CD4-positive, alpha-beta T cell treated with Interleukin-15 for 1 hour (primary cell): ENCODE measurements around the gene C11orf42.
"Not testable (repeated sequence)": the region's sequence is repeated elsewhere in the genome, so short reads cannot be mapped to it uniquely, and the experiment has no call there.

Experiments used
- DNase-seq: peaks from one replicate; pipeline ENCODE4 v3.0.0-alpha.2; 2020

The C11orf42 gene

DNA sequence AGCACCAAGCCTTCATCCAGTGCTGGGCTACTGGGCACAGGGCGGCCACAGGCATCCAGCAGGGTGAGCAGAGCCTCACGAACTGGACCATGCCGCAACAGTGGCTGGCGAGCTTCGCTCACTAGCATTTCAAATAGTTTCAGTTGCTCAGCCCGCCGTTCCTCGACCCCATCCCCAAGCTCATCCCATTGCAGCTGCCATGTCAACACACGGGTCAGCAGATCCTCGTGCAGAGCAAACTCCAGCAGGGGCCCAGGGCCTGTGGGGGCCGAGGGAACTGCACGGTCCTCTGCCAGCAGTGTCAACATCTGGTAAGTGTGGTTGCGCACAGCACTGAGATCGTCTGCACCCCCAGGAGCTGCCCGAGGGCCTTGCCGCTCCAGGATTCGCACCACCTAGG is 18.5 kb downstream of the C11orf42 start:
- DNase-seq: no peak

DNA sequence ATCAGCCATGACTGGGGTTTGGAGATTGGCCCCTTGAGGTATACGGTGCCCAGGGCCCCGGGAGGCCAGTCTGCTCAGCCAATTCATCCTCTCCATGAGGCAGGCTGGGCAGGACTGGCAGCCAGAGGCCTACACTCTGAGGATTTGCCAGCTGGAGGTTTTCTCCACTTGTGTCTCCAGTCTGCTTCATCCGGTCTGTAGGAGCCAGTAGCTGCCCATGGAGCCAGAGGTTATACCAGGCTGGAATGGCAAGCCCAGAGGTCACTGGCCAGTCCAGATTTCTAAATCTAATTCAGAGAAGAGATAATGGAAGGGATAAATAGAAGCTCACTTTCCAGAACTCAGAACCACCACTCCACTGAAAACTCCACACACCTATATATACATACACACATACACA is 19.1 kb downstream of the C11orf42 start:
- no peak for DNase-seq

DNA sequence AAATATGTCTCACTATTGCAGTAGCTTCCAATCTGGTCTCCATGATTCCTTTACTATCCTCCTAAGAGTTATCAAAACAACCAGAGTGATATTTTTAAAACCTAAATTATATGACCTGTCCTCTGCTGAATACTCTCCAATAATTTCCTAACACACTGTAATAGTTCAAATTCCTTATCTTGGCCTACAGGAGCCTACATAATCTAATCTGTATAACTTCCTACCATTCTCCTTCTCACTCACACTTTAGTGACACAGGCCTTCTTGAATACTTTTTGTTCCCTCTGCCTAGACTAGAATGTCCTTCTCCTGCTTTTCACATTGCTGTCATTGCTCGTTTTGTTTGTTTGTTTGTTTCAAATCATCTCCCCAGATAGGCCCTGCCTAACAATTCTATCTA is 19.7 kb downstream of the C11orf42 start:
- no peak for DNase-seq

DNA sequence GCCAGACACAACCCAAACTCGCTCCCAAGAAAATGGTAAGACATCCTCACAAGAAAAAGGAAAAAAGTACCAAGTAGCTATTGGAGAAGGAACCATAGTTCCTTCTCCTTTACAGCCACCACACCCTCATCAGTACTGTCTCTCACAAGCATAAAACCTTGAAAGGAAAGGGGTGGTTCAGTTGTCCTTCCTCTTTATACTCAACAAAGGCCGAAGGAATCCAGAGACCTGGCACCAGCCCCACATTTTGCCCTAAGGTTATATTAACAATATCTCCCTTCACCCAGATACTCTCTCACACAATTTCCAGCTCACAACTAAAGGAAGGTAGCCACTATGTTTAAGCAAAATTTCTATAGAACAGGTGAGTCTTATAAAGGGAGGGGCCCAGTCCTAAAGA is 20.5 kb downstream of the C11orf42 start:
- DNase-seq: no peak

DNA sequence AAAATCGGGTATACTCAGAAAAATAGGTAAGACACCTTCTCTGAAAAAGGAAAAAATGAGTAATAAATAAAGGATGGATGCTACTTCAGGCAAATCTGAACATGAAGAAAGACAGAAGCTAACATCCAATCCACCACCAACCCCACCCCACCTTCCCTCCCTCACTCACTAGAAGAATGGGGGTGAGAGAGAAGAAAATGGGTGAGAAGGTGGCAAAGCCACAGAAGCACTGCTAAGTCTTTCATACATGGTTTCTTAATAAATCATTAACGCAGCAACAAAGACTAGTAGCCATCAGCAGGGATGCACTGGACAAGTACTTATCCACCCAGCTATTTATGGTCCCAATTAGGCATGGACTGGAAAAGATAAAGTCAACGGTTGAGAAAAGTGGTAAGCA is 23.2 kb downstream of the C11orf42 start:
- DNase-seq: no peak

DNA sequence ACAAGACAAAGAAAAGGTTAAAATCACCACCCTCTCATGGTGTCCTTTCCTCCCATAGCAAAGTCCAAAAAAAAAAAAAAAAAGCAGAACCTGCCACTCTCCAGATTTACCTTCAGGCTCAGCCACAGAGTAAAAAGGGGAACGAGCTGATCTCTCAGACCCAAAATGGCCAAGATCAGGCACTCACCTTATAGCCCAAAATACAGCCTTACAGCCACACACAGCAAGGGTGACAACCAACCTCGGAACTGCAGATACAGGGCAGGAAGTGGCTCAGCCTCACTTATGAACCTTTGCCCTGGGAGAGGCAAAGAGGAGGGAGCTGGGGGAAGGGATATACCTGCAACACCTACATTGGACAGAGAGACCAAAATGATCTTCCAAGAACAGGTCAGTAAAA is 24.6 kb downstream of the C11orf42 start:
- DNase-seq: no peak

DNA sequence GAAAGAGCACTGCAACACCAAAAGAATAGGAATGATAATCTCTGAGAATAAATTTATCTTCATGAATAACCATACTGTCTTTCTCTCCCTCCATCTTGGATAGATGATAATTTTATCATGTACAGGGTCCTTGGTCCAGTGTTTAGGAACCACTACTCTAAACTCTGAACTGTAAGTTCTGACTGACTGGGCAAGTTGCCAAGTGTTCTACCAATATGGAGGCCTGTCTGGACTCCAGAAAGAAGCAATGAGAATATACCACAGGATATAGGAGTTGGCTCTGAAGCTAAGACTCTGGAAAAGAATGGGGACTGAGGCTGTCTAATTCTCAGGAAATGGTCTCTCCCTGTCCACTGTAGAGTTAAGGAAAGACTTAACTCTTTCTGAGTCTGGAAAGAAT is 27.5 kb downstream of the C11orf42 start:
- DNase-seq: no peak

DNA sequence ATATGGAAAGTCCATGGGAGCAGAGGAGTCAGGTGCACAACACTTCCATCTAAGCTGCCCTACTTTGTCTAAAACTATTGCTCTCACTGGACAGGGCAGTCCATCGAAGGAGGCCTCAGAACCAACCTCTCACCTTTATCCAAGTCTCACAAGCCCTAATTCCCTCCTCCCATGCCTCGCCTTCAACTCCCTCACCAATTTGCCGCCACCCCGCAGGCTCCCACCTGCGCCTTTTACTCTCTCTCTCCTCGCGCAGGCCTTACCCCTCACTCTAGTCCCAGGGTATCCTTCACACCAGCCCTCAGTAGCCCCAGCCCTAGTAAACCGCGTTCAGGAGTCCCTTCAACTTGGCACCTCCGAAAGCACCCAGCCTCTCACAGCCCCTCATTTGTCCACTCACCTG is 28.6 kb downstream of the C11orf42 start:
- no peak for DNase-seq

DNA sequence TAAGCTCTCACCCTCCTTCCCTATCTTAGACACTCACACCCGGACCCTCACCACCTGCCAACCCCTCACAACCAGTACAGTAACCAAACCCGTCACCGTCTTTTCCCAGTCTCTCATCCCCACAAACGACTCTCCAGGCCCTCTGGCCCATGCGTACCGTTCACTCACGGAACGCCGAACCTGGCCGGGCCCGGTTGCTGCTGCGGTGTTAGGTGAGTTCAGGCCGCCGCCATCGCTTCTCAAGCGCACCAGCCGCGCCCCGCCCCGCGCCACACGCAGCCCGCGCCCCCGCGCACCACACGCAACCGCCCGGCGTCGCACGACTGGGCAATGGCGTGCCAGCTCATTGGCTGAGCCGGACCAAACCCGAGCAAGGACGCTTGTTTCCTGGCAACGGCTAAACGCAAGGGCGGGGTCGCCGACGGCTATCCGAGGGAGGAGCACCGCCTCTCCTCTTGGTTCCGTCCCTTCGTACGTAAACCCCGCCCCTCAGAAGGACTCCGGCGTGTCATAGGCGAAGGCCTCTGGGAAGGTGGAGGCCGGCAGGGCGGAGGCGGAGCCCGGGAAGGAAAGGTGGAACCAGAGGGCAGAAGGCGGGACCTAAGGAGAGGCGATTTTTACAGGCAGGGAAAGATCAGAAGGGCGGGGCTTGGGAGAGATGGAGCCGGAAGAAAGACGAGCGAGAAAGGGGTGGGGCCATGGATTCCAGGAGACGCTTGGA is 29.2 kb downstream of the C11orf42 start, which contains the start of gene FHIP1B:
TSS of gene FHIP1B (minus strand) at position 250 of the 721 bp plus-strand sequence. CDS start 10,120 bp downstream, outside the sequence.
- DNase-seq: peak; percentile 100

DNA sequence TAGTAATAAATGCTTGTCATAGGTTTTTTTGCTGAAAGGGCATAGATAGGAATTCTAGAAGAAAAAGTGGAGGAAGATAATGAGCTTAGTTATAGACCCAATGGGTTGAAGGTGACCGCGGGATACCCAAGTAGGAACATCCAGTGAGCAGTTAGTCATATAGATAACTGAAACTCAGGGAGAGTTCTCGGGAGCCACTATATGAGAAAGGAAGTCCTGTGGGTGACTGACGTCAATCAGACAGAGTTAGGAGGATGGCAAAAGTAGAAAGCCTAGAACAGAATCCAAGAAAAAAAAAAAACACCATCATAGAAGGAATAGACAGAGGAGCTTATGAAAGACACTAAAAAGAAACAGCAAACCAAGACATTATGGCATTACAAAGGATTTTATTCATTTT is 31.9 kb downstream of the C11orf42 start:
- no peak for DNase-seq

DNA sequence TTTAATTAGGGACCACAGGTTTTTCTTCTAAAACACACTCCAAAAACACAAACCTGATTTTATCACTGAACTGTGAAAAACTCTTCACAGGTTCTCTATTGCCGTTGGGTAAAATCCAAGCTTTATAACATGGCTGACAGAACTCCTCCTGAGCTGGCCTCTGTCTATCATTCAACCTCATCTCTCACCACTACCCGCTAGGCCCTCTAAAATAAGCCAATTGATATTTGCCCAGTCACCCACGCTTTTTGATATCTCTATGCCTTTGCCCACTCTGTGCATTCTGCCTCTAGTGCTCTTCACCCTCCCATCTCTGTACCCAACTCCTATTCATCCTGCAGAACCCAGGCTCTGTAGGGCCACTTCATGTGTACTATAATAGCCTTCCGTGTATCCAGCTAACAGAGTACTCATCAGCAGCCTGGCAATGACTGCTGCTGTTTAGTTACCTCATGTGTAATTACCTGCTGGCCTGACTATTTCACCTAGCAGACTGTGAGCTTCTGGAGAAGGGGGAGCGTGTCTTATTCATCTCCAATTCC is 32.5 kb downstream of the C11orf42 start:
- DNase-seq: no peak

DNA sequence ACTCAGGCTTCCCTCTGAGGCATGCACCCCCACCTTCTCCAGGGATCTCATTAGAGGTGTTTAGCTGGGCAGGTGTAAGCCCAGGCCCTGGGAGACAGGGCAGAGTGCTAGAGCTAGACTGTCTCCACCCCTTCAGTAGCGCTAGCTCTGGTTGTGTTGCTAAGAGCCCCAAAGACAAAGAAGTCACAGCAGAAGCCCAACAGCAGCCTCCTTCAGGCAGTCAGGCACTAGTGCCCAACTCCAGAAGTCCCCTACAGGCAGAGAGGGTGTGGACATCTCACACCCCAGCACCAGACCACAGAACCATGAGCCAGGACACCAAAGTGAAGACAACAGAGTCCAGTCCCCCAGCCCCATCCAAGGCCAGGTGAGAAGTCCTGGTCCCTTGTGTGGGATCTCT is 33.5 kb downstream of the C11orf42 start, which contains the start of gene CNGA4:
TSS of gene CNGA4 (plus strand) at position 188 of the 400 bp plus-strand sequence. CDS start at position 306, 118 bp downstream.
- DNase-seq: no peak

DNA sequence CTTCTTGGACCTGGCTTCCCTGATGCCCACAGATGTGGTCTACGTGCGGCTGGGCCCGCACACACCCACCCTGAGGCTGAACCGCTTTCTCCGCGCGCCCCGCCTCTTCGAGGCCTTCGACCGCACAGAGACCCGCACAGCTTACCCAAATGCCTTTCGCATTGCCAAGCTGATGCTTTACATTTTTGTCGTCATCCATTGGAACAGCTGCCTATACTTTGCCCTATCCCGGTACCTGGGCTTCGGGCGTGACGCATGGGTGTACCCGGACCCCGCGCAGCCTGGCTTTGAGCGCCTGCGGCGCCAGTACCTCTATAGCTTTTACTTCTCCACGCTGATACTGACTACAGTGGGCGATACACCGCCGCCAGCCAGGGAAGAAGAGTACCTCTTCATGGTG is 34.8 kb downstream of the C11orf42 start:
- DNase-seq: no peak

DNA sequence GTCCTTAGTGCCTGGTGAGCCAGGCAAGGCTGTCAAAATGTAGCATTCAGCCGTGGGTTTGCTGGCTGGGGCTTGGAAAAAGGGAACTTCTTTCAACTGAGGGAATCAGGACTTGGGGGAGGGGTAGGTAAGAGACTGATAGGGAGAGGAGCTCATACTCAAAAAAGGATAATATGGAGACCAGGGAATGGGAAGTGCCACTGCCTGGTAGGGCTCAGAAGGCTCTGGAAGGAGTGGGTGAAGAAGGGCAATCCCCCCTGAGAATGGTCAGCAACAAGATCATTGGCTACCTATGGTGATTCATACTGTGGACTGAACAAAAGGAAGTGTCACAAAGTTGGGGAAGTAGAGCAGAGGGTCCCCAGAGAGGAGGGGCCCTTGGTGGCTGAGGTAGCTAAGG is 35.4 kb downstream of the C11orf42 start:
- no peak for DNase-seq

DNA sequence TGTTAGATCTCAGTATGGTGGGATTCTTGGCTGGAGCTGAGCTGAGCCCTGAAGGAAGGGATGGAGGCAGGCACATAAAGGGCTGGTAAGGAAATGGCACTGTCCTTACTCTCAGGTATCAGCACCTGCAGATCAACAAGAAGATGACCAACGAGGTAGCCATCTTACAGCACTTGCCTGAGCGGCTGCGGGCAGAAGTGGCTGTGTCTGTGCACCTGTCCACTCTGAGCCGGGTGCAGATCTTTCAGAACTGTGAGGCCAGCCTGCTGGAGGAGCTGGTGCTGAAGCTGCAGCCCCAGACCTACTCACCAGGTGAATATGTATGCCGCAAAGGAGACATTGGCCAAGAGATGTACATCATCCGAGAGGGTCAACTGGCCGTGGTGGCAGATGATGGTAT is 36.0 kb downstream of the C11orf42 start:
- no peak for DNase-seq

DNA sequence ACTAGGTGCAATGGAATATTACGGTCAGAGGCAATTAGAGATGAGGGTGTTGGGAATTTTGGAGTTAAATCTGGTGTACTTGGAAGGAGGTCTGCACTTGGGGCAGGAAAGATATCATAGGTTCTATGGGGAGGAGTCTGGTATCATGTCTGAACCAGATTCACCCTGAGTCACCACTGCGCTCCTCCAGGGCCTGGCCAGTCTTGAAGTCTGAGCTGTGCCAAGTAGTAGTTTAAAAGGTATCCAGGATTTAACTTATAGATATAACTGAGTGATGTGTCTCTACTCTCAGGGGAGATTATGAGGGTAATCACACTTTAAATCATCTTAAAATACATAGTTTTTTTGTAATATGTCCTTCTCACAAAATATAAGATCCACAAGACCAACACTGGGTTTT is 40.2 kb downstream of the C11orf42 start:
- DNase-seq: no peak

DNA sequence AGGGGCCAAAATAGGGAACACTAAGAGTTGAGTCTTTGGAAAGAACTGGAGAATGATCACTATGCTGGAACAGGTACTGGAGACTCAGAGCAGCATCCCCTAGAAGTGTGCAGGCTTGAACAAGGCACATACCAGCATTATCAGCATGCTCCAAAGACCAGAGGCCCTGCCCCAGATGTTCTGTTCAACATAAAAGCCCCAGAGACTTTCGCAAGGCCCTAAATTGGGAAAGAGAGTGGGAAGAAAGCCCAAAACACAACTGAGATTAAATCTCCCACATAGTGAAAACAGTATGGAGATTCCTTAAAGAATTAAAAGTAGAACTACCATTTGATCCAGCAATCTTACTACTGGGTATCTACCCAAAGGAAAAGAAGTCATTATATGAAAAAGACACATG is 42.9 kb downstream of the C11orf42 start:
- DNase-seq: no peak

DNA sequence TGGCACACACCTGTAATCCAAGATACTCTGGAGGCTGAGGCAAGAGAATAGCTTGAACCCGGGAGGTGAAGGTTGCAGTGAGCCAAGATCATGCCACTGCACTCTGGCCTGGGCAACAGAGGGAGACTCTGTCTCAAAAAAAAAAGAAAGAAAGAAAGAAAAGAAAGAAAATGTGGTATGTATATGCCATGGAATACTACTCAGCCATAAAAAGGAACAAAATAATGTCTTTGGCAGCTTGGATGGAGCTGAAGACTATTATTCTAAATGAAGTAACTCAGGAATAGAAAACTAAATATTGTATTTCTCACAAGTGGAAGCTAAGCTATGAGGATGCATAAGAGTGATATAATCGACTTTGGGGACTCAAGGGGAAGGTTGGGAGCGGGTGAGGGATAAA is 43.5 kb downstream of the C11orf42 start:
- not testable (repeated sequence) for DNase-seq

DNA sequence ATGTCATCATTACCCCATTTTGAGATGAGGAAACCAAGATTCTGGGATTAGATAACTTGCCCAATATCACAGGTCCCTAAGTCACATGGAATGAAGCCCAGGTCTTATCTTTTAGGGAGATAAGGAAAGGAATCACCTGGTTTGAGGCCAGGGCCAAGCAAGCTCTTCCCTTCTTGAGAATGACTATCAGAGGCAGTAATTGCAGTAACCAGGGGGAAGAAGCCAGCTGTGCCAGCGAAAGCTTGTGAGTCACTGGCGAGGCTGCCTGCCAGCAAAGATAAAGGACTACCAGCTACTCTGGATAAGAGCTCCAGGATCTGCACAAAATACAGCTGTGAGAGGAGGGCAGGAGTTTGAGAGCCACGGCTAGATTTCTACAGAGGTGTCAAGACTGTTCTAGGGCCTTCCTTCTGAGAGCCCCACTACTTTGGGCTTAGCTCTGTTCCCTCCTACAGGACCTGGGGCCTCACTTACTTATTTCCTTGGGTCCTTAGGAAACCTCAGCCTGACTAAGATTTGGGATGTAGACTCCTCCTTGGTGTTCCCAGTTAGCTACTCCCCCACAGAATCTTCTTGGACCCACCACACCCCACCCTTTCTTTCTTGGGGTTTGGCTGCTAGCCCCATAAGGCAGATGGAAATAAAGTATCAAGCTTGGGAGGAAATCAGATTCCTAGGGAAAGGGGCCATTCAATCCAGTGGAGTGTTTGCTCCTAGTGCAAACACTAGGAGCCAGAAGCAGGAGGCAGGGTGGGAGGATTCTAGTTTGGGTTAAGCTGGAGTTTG is 44.6 kb downstream of the C11orf42 start:
- no peak for DNase-seq

DNA sequence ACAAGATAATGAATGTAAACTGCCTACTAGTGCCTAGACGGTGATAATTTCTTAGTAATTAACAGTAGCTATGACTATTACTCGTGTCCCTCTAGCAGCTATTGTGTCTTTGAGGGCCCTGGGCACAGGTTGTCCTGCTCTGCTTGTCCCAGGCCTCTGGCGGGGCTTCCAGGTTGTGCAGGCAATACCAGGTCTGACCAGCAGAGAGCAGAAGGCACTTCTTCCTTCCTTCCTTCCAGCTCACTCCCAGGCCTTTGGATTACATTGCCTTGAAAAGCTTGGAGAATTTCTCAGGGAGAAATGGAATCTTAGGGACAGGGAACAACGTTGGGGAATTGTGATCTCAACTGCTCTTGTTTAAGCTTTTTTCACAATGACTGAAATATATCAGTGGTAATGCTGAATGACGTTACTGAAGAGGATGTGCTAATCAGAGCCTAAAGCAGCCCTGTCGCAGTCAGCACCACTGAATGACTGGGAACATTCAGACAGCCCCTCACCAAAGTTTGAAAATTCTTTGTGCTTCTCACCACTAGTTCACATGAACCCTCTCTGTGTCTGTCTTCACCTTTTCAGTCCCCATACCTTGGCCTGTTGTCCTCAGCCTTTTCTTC is 45.9 kb downstream of the C11orf42 start:
- DNase-seq: no peak

DNA sequence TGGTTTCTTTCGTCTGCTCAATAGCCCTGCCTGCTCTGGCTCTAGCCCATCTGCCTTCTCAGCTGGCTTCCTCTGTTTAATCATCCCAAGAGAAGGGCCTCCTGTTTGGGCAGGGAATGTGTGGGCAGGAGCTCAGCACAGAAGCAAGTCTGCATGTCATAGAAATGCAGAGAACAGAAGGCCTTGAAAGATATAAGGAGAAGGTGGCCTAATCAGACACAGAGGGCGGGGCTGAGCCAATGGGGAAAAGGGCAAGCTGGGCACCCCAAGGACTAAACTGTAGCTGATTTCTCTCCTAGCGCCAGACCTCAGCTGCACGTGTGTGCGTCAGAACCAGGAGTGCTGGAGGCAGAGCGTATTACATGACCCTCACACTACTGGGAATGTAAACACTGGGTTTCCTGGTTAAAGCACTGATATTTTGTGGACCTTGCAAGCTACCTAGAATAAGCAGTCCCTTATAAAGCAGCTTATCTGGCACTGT is 46.7 kb downstream of the C11orf42 start:
- DNase-seq: no peak

DNA sequence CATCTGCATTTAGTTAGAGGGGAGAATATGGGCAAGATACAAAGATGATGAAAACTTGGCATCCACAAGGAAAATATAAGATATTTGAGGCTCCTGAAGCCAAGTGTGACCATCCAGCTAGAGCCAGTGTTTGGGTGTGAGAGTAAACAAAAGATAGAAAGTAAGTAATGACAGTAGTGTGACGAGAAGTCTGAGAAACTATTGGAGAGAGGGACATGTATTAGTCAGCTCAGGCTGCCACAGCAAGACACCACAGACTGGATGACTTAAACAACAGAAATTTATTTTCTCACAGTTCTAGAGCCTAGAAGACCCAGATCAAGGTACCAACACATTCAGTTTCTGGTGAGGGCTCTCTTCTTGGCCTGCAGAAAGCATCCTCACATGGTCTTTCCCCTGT is 47.8 kb downstream of the C11orf42 start:
- no peak for DNase-seq

DNA sequence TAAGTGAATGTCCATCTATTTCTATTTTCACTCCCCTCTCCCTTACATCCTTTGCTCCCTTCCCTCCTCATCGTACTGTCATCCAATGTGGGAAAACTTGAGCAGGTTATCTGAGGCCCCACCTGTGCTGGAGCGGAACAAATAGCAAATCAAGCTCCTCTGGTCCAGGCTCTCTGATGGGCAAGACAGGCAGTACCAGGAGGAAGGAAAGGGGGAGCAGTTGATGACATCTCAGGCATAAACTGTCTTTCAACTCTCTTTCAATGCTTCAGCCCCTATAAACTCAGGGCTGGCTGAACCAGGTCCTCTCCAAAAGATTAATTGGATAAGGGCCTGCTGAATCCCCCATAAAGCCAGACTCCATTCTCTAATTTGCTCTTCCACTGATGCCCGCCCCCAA is 52.8 kb downstream of the C11orf42 start:
- no peak for DNase-seq
